Chondrocyte (in vitro differentiated cells): ENCODE data around the gene SFTA2. TPM values are rescaled to one million over a fixed set of nuclear protein-coding genes. Genes with fewer than 3 reads are reported as not detected.
A peak's percentile ranks its signal among the peaks of the same experiment; 100 is the strongest.

Experiments used
- DNase-seq: peaks from one replicate; pipeline ENCODE4 v3.0.0; 2021; ENCODE audit warnings: mixed read lengths, low spot score
- H3K27ac Mint-ChIP-seq: one replicate; pipeline ENCODE4 v1.8.0; 2021; ENCODE audit warnings: mild to moderate bottlenecking, moderate library complexity, mixed read lengths; ENCODE audit not compliant: unreplicated experiment
- H3K27me3 Mint-ChIP-seq: 2 replicates; pipeline ENCODE4 v1.8.0; 2021; ENCODE audit warnings: low read depth, mixed read lengths
- H3K36me3 Mint-ChIP-seq: 2 replicates; pipeline ENCODE4 v1.8.0; 2021; ENCODE audit warnings: low read depth, mixed read lengths
- H3K4me1 Mint-ChIP-seq: 2 replicates; pipeline ENCODE4 v1.8.0; 2021; ENCODE audit warnings: low read depth, mild to moderate bottlenecking, mixed read lengths
- H3K4me3 Mint-ChIP-seq: one replicate; pipeline ENCODE4 v1.8.0; 2021; ENCODE audit warnings: mild to moderate bottlenecking, moderate library complexity, mixed read lengths; ENCODE audit not compliant: unreplicated experiment
- H3K9me3 Mint-ChIP-seq: 2 replicates; pipeline ENCODE4 v1.8.0; 2021; ENCODE audit warnings: low read depth, mixed read lengths
- total RNA-seq: library from RNA; stranded (reverse); gene quantifications from 3 replicates; pipeline ENCODE4 v1.2.1, GENCODE V29; 2021
- TF ChIP-seq, protein P1 (sequence below): fragments of 200-600 bp; sonication (generic); IDR thresholded peaks from 2 replicates; pipeline ENCODE4 v1.5.0; 2021; ENCODE audit warnings: antibody characterized with exemption, mild to moderate bottlenecking, moderate library complexity

The SFTA2 gene
- total RNA-seq, 1 donor from 2014 or later: not detected

DNA sequence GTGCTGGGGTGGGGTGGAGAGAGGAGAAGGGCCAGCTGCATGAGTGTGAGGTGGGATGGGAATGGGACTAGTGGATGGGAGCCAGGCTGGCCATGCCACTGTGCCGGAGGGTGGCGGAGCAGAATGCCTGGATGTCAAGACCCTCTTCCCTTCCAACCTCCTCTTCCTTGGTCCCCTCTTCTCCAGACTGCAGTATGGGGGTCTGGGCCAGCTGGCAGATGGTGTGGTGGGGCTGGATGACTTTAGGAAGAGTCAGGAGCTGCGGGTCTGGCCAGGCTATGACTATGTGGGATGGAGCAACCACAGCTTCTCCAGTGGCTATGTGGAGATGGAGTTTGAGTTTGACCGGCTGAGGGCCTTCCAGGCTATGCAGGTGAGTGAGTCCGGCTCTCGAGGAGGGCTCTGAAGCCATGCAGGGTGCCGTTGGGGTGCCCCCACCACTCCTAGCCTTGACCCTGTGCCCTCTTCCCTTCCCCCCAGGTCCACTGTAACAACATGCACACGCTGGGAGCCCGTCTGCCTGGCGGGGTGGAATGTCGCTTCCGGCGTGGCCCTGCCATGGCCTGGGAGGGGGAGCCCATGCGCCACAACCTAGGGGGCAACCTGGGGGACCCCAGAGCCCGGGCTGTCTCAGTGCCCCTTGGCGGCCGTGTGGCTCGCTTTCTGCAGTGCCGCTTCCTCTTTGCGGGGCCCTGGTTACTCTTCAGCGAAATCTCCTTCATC, 40.0 kb downstream of the SFTA2 start:
- no peak for DNase-seq
- peak overlapping the region; percentile 51 for H3K27ac Mint-ChIP-seq
- TF ChIP-seq, protein P1, sequence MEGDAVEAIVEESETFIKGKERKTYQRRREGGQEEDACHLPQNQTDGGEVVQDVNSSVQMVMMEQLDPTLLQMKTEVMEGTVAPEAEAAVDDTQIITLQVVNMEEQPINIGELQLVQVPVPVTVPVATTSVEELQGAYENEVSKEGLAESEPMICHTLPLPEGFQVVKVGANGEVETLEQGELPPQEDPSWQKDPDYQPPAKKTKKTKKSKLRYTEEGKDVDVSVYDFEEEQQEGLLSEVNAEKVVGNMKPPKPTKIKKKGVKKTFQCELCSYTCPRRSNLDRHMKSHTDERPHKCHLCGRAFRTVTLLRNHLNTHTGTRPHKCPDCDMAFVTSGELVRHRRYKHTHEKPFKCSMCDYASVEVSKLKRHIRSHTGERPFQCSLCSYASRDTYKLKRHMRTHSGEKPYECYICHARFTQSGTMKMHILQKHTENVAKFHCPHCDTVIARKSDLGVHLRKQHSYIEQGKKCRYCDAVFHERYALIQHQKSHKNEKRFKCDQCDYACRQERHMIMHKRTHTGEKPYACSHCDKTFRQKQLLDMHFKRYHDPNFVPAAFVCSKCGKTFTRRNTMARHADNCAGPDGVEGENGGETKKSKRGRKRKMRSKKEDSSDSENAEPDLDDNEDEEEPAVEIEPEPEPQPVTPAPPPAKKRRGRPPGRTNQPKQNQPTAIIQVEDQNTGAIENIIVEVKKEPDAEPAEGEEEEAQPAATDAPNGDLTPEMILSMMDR: no peak
- peaks cover 43% of the 10 kb centered on the region for H3K36me3 Mint-ChIP-seq
- no peak overlapping the region for H3K4me3 Mint-ChIP-seq
- H3K4me1 Mint-ChIP-seq: peaks cover 31% of the 10 kb centered on the region
- H3K9me3 Mint-ChIP-seq: no peaks in the 10 kb centered on the region
- no peaks in the 10 kb centered on the region for H3K27me3 Mint-ChIP-seq

DNA sequence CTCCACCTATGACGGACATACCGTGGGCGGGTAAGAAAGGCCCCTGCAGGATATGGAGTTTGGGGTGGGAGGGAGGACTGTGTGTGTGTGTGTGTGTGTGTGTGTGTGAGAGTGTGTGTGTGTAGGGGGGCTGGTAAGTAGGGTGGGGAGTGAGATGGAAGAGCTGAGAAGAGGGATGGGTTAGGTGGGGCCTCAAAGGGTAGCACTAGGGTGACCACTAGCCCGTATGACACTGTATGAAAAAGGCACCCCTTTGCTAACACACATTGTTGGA, 40.6 kb downstream of the SFTA2 start:
- TF ChIP-seq, protein P1: no peak
- Mint-ChIP-seq H3K36me3 (peaks cover 40% of the 10 kb centered on the region), H3K9me3 (no peaks in the 10 kb centered on the region), H3K27ac (no peak overlapping the region), H3K4me3 (no peak overlapping the region), H3K4me1 (peaks cover 37% of the 10 kb centered on the region), H3K27me3 (no peaks in the 10 kb centered on the region)
- DNase-seq: no peak

DNA sequence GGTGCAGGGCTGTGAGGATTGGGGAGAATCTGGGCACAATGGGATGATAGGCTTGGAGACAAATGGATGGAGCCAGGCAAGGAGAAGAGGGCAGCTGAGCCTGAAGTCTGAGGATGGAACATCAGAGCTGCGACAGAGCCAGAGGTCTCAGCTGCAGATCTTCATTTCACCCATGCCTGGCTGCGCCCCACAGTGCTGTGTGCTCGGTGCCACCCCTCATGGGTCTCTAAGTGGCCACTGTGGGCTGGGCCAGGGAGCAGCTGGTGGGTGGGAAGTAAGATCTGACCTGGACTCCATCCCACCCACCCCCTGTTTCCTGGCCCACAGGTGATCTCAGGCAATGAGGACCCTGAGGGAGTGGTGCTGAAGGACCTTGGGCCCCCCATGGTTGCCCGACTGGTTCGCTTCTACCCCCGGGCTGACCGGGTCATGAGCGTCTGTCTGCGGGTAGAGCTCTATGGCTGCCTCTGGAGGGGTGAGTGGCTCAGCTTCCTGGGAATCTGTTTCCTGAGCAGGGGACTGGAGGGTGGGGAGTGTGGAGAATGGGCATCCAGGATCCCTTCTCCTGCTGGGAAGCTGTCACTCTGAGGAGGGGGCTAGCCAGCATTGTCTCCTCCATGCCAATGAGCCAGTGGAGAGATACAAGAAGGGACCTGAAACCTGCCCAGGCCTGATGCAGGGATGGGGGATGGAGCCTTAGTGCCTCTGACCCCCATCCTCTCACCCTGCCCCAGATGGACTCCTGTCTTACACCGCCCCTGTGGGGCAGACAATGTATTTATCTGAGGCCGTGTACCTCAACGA, 41.1 kb downstream of the SFTA2 start:
- H3K27ac Mint-ChIP-seq: no peak overlapping the region

DNA sequence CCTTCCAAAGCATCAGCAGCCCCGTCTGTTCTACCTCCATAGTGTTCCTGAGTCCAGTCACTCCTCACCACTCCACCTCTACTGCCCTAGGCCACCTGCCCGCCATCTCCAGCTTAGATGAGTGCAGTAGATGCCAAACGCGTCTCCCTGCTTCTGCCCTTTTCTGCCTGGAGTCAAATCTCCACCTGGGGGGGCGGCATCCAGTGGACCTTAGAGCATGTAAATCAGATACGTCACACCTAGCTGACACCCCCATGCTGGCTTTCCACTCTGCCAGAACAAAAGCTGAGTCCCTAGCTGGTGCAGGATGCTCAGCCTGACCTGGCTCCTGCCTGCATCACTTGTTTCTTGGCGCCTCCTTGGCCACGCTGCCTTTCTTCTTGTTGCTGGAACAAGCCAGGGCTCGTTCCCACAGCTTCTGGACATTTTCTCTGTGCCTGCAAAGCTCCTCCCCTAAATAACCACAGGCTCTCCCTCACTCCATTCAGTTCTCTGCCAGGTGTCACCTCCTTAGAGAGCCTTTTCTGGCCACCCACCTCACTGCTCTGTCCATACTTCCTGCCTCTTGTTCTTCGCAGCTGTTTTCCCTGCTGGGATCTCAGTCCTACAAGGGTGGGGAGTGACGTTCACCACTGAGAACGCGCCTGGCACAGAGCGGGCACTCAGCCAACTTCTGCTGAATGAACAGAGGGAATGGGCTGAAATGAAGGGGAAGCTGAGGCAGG, 41.9 kb downstream of the SFTA2 start:
- H3K9me3 Mint-ChIP-seq: no peaks in the 10 kb centered on the region
- peaks cover 49% of the 10 kb centered on the region for H3K4me1 Mint-ChIP-seq
- DNase-seq: no peak
- no peaks in the 10 kb centered on the region for H3K27me3 Mint-ChIP-seq
- H3K4me3 Mint-ChIP-seq: no peak overlapping the region
- H3K27ac Mint-ChIP-seq: no peak overlapping the region
- H3K36me3 Mint-ChIP-seq: peaks cover 30% of the 10 kb centered on the region
- TF ChIP-seq, protein P1: no peak

More for the DNA sequence above, 41.1 kb downstream of the SFTA2 start:
- TF ChIP-seq, protein P1: no peak
- Mint-ChIP-seq H3K9me3 (no peaks in the 10 kb centered on the region), H3K4me3 (no peak overlapping the region), H3K36me3 (peaks cover 36% of the 10 kb centered on the region), H3K27me3 (no peaks in the 10 kb centered on the region), H3K4me1 (peaks cover 42% of the 10 kb centered on the region)
- DNase-seq: no peak

DNA sequence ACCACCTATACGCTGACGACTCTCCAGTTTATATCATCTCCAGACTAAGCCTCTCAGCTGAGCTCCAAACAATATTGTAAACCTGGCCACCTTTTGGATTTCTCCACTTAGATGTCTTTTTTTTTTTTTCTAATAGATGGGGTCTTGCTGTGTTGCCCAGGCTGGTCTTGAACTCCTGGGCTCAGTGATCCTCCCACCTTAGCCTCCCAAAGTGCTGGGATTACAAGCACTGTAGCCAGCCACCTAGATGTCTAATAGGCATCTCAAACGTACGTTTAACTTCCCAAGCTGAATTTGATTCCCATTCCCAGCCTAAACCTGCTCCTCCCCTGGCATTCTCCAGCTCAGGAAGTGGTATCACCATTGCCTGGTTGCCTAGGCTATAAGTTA, 42.5 kb downstream of the SFTA2 start:
- peaks cover 49% of the 10 kb centered on the region for H3K4me1 Mint-ChIP-seq
- H3K27me3 Mint-ChIP-seq: no peaks in the 10 kb centered on the region
- no peaks in the 10 kb centered on the region for H3K9me3 Mint-ChIP-seq
- H3K4me3 Mint-ChIP-seq: no peak overlapping the region
- TF ChIP-seq, protein P1: no peak
- peaks cover 24% of the 10 kb centered on the region for H3K36me3 Mint-ChIP-seq
- no peak overlapping the region for H3K27ac Mint-ChIP-seq
- DNase-seq: no peak
